ENCODE measurements around the gene STEAP3.

STEAP3 gene

GRCh38 chr2:119228136-119228535 lies 4.5 kb downstream of the STEAP3 start:
- DNase-seq, result no peak

GRCh38 chr2:119228964-119229363 lies 5.3 kb downstream of the STEAP3 start:
- DNase-seq, result no peak

- DNase-seq, result no peak
Observed at GRCh38 chr2:119229716-119230115, 6.1 kb downstream of the STEAP3 start.

GRCh38 chr2:119230219-119231185 lies 6.9 kb downstream of the STEAP3 start:
- DNase-seq, result no peak

GRCh38 chr2:119231975-119232665 lies 8.5 kb downstream of the STEAP3 start:
- DNase-seq, result no peak

- no peak for DNase-seq
Observed at GRCh38 chr2:119232666-119232993, 9.0 kb downstream of the STEAP3 start.

GRCh38 chr2:119233326-119234020 lies 9.8 kb downstream of the STEAP3 start:
- DNase-seq, result no peak

- no peak for DNase-seq
Observed at GRCh38 chr2:119234021-119235019, 10.7 kb downstream of the STEAP3 start.

GRCh38 chr2:119236796-119237195 lies 13.2 kb downstream of the STEAP3 start:
- DNase-seq, result no peak

- no peak for DNase-seq
Observed at GRCh38 chr2:119240311-119241204, 16.9 kb downstream of the STEAP3 start.

GRCh38 chr2:119241205-119241532 lies 17.5 kb downstream of the STEAP3 start:
- no peak for DNase-seq

- DNase-seq, result no peak
Observed at GRCh38 chr2:119242276-119243119, 18.9 kb downstream of the STEAP3 start.

GRCh38 chr2:119243621-119244020 lies 20.0 kb downstream of the STEAP3 start:
- DNase-seq, result no peak

- no peak for DNase-seq
Observed at GRCh38 chr2:119245076-119245840, 21.6 kb downstream of the STEAP3 start.

GRCh38 chr2:119245841-119246230 lies 22.2 kb downstream of the STEAP3 start:
- no peak for DNase-seq

GRCh38 chr2:119246884-119247843 lies 23.5 kb downstream of the STEAP3 start:
- no peak for DNase-seq

- no peak for DNase-seq
Observed at GRCh38 chr2:119247844-119248271, 24.2 kb downstream of the STEAP3 start.

- no peak for DNase-seq
Observed at GRCh38 chr2:119248311-119248710, 24.7 kb downstream of the STEAP3 start.

Data from central memory CD4-positive, alpha-beta T cell (primary cell).